GM12878 (cell line): Measurements from ENCODE around the gene RARA. TPM values are rescaled to one million over a fixed set of nuclear protein-coding genes. Genes with fewer than 3 reads are reported as not detected.

Experiments used
- ATAC-seq: fragments of 200-7000 bp; cut with Tn5 transposase; 3 replicates; pipeline ENCODE4 v1.9.1; 2020; ENCODE audit warnings: mild to moderate bottlenecking, moderate library complexity
- BruUV-seq: library from RNA; stranded (reverse); fragments of 400-500 nt; replicated peaks from 2 replicates; lab custom pipeline; 2021; lab: Mats Ljungman, UMichigan
- CTCF ChIA-PET: fragments of 300-600 bp; sonication (Branson Sonifier 250); formaldehyde crosslinking; extraction: SDS; loops from one replicate; lab custom pipeline; 2021; ENCODE audit warnings: inconsistent platforms; lab: Yijun Ruan, JAX
- POLR2A ChIA-PET: fragments of 350-600 bp; formaldehyde crosslinking; extraction: SDS; loops from one replicate; lab custom pipeline; 2021; ENCODE audit warnings: inconsistent platforms; lab: Charles Lee
- RAD21 ChIA-PET: fragments of 300-600 bp; sonication (Branson Sonifier 250); formaldehyde crosslinking; loops from one replicate; lab custom pipeline; 2023; ENCODE audit warnings: antibody characterized with exemption; ENCODE audit not compliant: unreplicated experiment; lab: Charles Lee
- SMC1A ChIA-PET: fragments of 300-600 bp; sonication (Branson Sonifier 250); formaldehyde crosslinking; loops from one replicate; lab custom pipeline; 2023; ENCODE audit not compliant: unreplicated experiment, uncharacterized antibody; lab: Charles Lee
- DNase-seq: peaks from one replicate; pipeline ENCODE4 v3.0.0-alpha.2; 2011; ENCODE audit warnings: low read depth, low spot score
- FAIRE-seq: peaks from 3 replicates; lab custom pipeline; 2011; peaks lifted over from hg19 to GRCh38; lab: Jason Lieb, UNC
- H2AFZ ChIP-seq: 2 replicates; pipeline ENCODE4 v1.6.0; 2011; ENCODE audit warnings: low read depth, low read length, control low read depth; ENCODE audit not compliant: control insufficient read depth
- H3K27ac ChIP-seq: 2 replicates; pipeline ENCODE4 v1.5.1; 2011; ENCODE audit warnings: control low read depth; ENCODE audit not compliant: control insufficient read depth, insufficient read depth
- H3K27me3 ChIP-seq, 2 experiments: replicated peaks in 1 of 2; 2 replicates each; pipeline versions ENCODE4 v1.6.0 to v1.6.1; 2011; ENCODE audit warnings: low read length in 1 of 2; ENCODE audit not compliant: control insufficient read depth in 2 of 2, insufficient read depth in 2 of 2
- H3K36me3 ChIP-seq, 2 experiments: 2 replicates each; pipeline ENCODE4 v1.5.1; 2011; ENCODE audit warnings: low read length in 1 of 2; ENCODE audit not compliant: control insufficient read depth in 2 of 2, insufficient read depth in 2 of 2
- H3K4me1 ChIP-seq: 2 replicates; pipeline ENCODE4 v1.6.1; 2011; ENCODE audit warnings: mild to moderate bottlenecking, low read length, moderate library complexity, mixed read lengths; ENCODE audit not compliant: control insufficient read depth, insufficient read depth
- H3K4me2 ChIP-seq: 2 replicates; pipeline ENCODE4 v1.6.0; 2011; ENCODE audit warnings: control low read depth; ENCODE audit not compliant: control insufficient read depth, insufficient read depth
- H3K4me3 ChIP-seq: fragments of 200-600 bp; sonication (generic); 2 replicates; pipeline ENCODE4 v1.5.1; 2016
- H3K79me2 ChIP-seq: 2 replicates; pipeline ENCODE4 v1.6.0; 2011; ENCODE audit warnings: low read length; ENCODE audit not compliant: control insufficient read depth, insufficient read depth
- H3K9ac ChIP-seq: 2 replicates; pipeline ENCODE4 v1.8.0; 2011; ENCODE audit warnings: low read length, control low read depth, mixed read lengths; ENCODE audit not compliant: control insufficient read depth, insufficient read depth
- H3K9me3 ChIP-seq: replicated peaks from 3 replicates; pipeline ENCODE4 v1.5.1; 2011; ENCODE audit warnings: mild to moderate bottlenecking, low read length; ENCODE audit not compliant: control insufficient read depth, insufficient read depth
- H4K20me1 ChIP-seq: 2 replicates; pipeline ENCODE4 v1.6.0; 2011; ENCODE audit not compliant: control insufficient read depth, insufficient read depth
- ASH2L ChIP-seq: fragments of 300-600, 200-600 bp; sonication (generic); IDR thresholded peaks from 2 replicates; pipeline ENCODE4 v1.6.1; 2017; ENCODE audit warnings: low read depth, mild to moderate bottlenecking, borderline replicate concordance
- BACH1 ChIP-seq: fragments of 450-650 bp; IDR thresholded peaks from 2 replicates; pipeline ENCODE4 v1.6.1; 2017; ENCODE audit warnings: mild to moderate bottlenecking, borderline replicate concordance
- CBX5 ChIP-seq: sonication (generic); IDR thresholded peaks from 2 replicates; pipeline ENCODE4 v1.6.1; 2016; ENCODE audit warnings: low read depth, moderate library complexity, mild to moderate bottlenecking, inconsistent platforms
- CREM ChIP-seq: IDR thresholded peaks from 2 replicates; pipeline ENCODE4 v1.6.1; 2014; ENCODE audit warnings: antibody characterized with exemption, low read depth
- EP300 ChIP-seq, 2 experiments: fragments of 150-350 bp in 1 of 2; IDR thresholded peaks; 2 replicates each; pipeline ENCODE4 v1.6.1; 2011 to 2012; ENCODE audit warnings: low read depth in 2 of 2, low read length in 2 of 2, borderline replicate concordance in 1 of 2, improper control_type of control experiment in 1 of 2, inconsistent platforms in 1 of 2; ENCODE audit not compliant: control insufficient read depth in 1 of 2
- FOXK2 ChIP-seq: fragments of 450-650 bp; IDR thresholded peaks from 2 replicates; pipeline ENCODE4 v1.6.1; 2017; ENCODE audit warnings: mild to moderate bottlenecking, moderate library complexity
- GABPA ChIP-seq: IDR thresholded peaks from 2 replicates; pipeline ENCODE4 v1.6.1; 2014; ENCODE audit warnings: antibody characterized with exemption, low read depth, mild to moderate bottlenecking, inconsistent platforms
- NFIC ChIP-seq: IDR thresholded peaks from 2 replicates; pipeline ENCODE4 v1.6.1; 2012; ENCODE audit warnings: low read depth, mild to moderate bottlenecking, inconsistent platforms, low read length, moderate library complexity
- NFXL1 ChIP-seq: fragments of 450-650 bp; IDR thresholded peaks from 2 replicates; pipeline ENCODE4 v1.6.1; 2017; ENCODE audit warnings: antibody characterized with exemption, mild to moderate bottlenecking, borderline replicate concordance
- RAD21 ChIP-seq: IDR thresholded peaks from 2 replicates; pipeline ENCODE4 v1.6.1; 2011; ENCODE audit warnings: mild to moderate bottlenecking, low read depth, low read length, moderate library complexity; ENCODE audit not compliant: insufficient read depth
- SMC3 ChIP-seq: IDR thresholded peaks from 2 replicates; pipeline ENCODE4 v1.6.1; 2011; ENCODE audit warnings: low read length, improper control_type of control experiment, borderline replicate concordance
- STAT1 ChIP-seq: fragments of 450-650 bp; conservative IDR thresholded peaks from 2 replicates; pipeline ENCODE4 v1.6.1; 2014; ENCODE audit warnings: antibody characterized with exemption, mild to moderate bottlenecking
- SUZ12 ChIP-seq: fragments of 200-600 bp; sonication (generic); IDR thresholded peaks from one replicate; pipeline ENCODE4 v1.6.1; 2018; ENCODE audit warnings: antibody characterized with exemption, mild to moderate bottlenecking; ENCODE audit not compliant: unreplicated experiment
- TCF12 ChIP-seq: IDR thresholded peaks from 2 replicates; pipeline ENCODE4 v1.6.1; 2011; ENCODE audit warnings: low read depth, mild to moderate bottlenecking, low read length
- TCF7 ChIP-seq: IDR thresholded peaks from 2 replicates; pipeline ENCODE4 v1.6.1; 2014; ENCODE audit warnings: antibody characterized with exemption, borderline replicate concordance
- ZZZ3 ChIP-seq: IDR thresholded peaks from 2 replicates; pipeline ENCODE4 v1.6.1; 2011; ENCODE audit warnings: low read depth; ENCODE audit not compliant: control insufficient read depth, insufficient read length
- WGBS: methylation state at CpG from one replicate; pipeline ENCODE4 v1.1.6; 2016; ENCODE audit warnings: low lambda C conversion rate; ENCODE audit not compliant: insufficient replicate concordance, insufficient coverage; ENCODE audit errors: missing lambda C conversion rate; 5-methylcytosine and 5-hydroxymethylcytosine counted together
- in situ Hi-C: fragments of 300-500 bp; cut with MboI; formaldehyde crosslinking; loops from 9 replicates; pipeline ENCODE4 v1.14.3; 2018; ENCODE audit warnings: mixed read lengths
- intact Hi-C: fragments of 100-400 bp; cut with micrococcal nuclease; formaldehyde crosslinking; loops from one replicate; pipeline ENCODE4 v1.14.2; 2022; ENCODE audit not compliant: unreplicated experiment
- polyA plus RNA-seq, 11 experiments: library from polyadenylated mRNA; depleted of rRNA in 4 of 11; unstranded in 6 of 11; stranded (reverse) in 5 of 11; fragments of >200 nt; fragmentation: Nextera tagmentation in 4 of 11; fragmentation: Illumina TruSeq in 1 of 11; extraction: Ambion mirVana in 4 of 11; extraction: Trizol in 1 of 11; gene quantifications; 1 replicate in 1 of 11; 2 replicates in 10 of 11; pipeline versions ENCODE4 v1.2.1 to v1.2.3, GENCODE V29; 2011 to 2016; ENCODE audit warnings: inconsistent platforms in 2 of 11, missing spikeins in 2 of 11, low read depth in 1 of 11
- total RNA-seq, 4 experiments: library from RNA; depleted of rRNA in 3 of 4; stranded (reverse); fragments of >200 nt in 3 of 4; fragmentation: Illumina TruSeq in 1 of 4; extraction: Trizol in 1 of 4; gene quantifications; 2 replicates each; pipeline versions ENCODE4 v1.2.1 to v1.2.3, GENCODE V29; 2013 to 2021

The RARA gene
- total and polyA plus RNA-seq, 10 of the 15 experiments (the other 5 are each of a cell fraction or from before 2014, with no cell fraction given): 0.13 to 33.6 (median 13.6) TPM

DNA sequence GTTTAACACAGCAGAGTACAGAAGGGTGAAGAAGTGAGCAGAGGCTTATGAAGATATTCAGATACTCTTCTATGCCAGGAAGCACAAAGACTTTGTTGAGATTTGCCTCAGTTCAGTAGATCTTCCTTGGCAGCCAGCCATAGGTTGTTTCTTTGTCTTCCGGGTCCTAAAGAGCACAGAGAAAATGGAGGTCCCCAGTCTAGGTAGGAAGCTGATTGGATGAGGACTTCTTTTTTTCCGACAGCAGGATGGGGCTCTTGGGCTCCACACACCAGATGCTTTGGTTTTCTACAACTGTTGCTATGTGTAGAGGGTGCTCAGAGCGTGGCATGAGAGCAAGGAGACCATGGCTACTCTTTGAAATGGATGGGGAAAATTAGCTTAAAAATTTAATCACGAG is 29.6 kb upstream of the RARA start:
- no peak overlapping the region for H3K4me2 ChIP-seq
- H3K4me1 ChIP-seq: no peaks in the 10 kb centered on the region
- ChIA-PET CTCF (no interaction called here), POLR2A (interaction anchor here (0.6 kb wide), 1 partner anchor 106 kb away, joined by 3 read pairs; no protein-coding TSS in a partner anchor), RAD21 (no interaction called here), SMC1A (no interaction called here)
- H3K4me3 ChIP-seq: no peak overlapping the region
- peaks cover 12 to 25% of the 10 kb centered on the region in 2 experiments for H3K36me3 ChIP-seq
- ATAC-seq (no peak), FAIRE-seq (no peak), DNase-seq (no peak)
- BruUV-seq: no TSS peak
- TF ChIP-seq SMC3 (no peak), RAD21 (no peak), ZZZ3 (no peak), SUZ12 (no peak), EP300 (IDR thresholded peaks at IDR 0.05; ENCODE audit: borderline replicate concordance in 1 of 2, control insufficient read depth in 1 of 2, low read depth in 2 of 2, low read length in 2 of 2) (no peak), STAT1 (no peak), CREM (no peak), TCF12 (no peak), BACH1 (no peak), ASH2L (no peak), GABPA (no peak), TCF7 (no peak), CBX5 (no peak), FOXK2 (no peak), NFXL1 (no peak), NFIC (no peak)
- no peaks in the 10 kb centered on the region for H3K9me3 ChIP-seq
- no peaks in the 10 kb centered on the region for H3K27me3 ChIP-seq
- 96% methylated on average over 4 of the region's 4 CpGs for WGBS
- no peaks in the 10 kb centered on the region for H3K79me2 ChIP-seq
- no peak overlapping the region for H3K27ac ChIP-seq
- intact Hi-C loops (no loop called here), in situ Hi-C loops (loop anchor here (25.0 kb wide), 1 partner anchor 267 kb away; the partner anchor contains the start of gene CSF3)
- H3K9ac ChIP-seq: no peak overlapping the region
- no peaks in the 10 kb centered on the region for H4K20me1 ChIP-seq
- H2AFZ ChIP-seq: no peak overlapping the region
